Measurements from ENCODE around the gene TMEM114.
"Not testable (repeated sequence)": the region's sequence is repeated elsewhere in the genome, so short reads cannot be mapped to it uniquely, and the experiment has no call there.

TMEM114 gene

DNA sequence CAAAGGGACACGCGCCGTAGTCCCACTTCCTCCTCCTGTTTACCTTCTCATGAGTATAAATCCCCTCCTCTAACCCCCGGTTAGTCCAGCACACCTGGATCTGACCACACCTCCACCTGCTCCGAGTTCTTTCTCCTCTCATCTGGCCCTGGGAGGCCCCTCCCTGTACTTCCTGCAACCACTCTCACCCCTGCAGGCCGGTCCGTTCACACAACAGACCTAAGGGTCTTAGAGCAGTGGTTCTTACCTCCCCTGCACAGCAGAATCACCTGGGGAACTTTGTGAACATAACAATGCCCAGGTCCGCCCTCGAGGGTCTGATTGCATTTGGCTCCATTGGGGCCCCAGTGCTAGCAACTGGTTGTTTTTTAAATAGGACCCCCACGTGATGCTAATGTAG is 24.8 kb downstream of the TMEM114 start:
- no peak overlapping the region for H3K9ac ChIP-seq (ENCODE audit: insufficient read length)
- no peak overlapping the region for H3K4me3 ChIP-seq
- H3K9me3 ChIP-seq (ENCODE audit: low read depth, low read length) = no peaks in the 10 kb centered on the region
- no peak for DNase-seq (ENCODE audit: low read depth, low spot score)
- H3K36me3 ChIP-seq (ENCODE audit: insufficient read depth, low read length) = no peaks in the 10 kb centered on the region
- H3K27ac ChIP-seq = no peak overlapping the region
- TF ChIP-seq FOXP2 (optimal IDR thresholded peaks at IDR 0.05; ENCODE audit: control extremely low read depth, extremely low read length, insufficient read depth) (no peak), POLR2AphosphoS5 (IDR thresholded peaks at IDR 0.05; ENCODE audit: borderline replicate concordance, low read depth, low read length) (no peak), EZH2 (IDR thresholded peaks at IDR 0.05) (no peak)

GRCh38 chr16:8564934-8565345 is 25.4 kb downstream of the TMEM114 start:
- H3K27ac ChIP-seq = no peak overlapping the region
- TF ChIP-seq EZH2 (IDR thresholded peaks at IDR 0.05) (no peak), FOXP2 (optimal IDR thresholded peaks at IDR 0.05; ENCODE audit: control extremely low read depth, extremely low read length, insufficient read depth) (no peak), POLR2AphosphoS5 (IDR thresholded peaks at IDR 0.05; ENCODE audit: borderline replicate concordance, low read depth, low read length) (no peak)
- H3K9ac ChIP-seq (ENCODE audit: insufficient read length) = no peak overlapping the region
- H3K9me3 ChIP-seq (ENCODE audit: low read depth, low read length) = no peaks in the 10 kb centered on the region
- H3K36me3 ChIP-seq (ENCODE audit: insufficient read depth, low read length) = no peaks in the 10 kb centered on the region
- H3K4me3 ChIP-seq = no peak overlapping the region
- DNase-seq (ENCODE audit: low read depth, low spot score) = no peak

DNA sequence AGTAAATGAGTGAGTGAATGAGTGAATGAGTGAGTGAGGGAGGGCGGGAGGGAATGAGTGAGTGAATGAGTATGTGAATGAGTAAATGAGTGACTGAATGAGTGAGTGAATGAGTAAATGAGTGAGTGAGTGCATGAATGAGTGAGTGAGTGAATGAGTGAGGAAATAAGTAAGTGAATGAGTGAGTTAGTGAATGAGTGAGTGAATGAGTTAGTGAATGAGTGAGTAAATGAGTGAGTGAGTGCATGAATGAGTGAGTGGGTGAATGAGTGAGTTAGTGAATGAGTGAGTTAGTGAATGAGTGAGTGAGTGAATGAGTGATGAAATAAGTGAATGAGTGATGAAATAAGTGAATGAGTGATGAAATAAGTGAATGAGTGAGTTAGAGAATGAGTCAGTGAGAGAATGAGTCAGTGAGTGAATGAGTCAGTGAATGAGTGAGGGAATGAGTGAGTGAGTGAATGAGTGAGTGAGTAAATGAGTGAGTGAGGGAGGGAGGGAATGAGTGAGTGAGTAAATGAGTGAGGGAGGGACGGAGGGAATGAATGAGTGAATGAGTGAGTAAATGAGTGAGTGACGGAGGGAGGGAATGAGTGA is 26.3 kb downstream of the TMEM114 start:
- H3K9ac ChIP-seq (ENCODE audit: insufficient read length); H3K4me3 ChIP-seq; DNase-seq (ENCODE audit: low read depth, low spot score); H3K9me3 ChIP-seq (ENCODE audit: low read depth, low read length); H3K27ac ChIP-seq; H3K36me3 ChIP-seq (ENCODE audit: insufficient read depth, low read length): not testable (repeated sequence)

DNA sequence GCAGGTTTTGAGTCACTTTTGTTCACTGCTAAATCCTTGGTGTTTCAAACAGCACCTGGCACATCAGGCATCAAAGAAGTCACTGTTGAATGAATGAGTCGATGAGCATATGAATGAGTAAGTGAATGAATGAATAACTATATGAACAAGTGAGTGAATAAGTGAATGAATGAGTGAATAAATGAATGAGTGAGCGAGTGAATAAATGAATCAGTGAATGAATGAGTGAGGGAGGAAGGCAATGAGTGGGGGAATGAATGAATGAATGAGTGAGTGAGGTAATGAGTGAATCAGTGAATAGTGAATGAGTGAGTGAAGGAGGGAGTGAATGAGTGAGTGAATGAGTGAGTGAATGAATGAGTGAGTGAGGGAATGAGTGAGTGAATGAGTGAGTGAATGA is 28.8 kb downstream of the TMEM114 start:
- Histone ChIP-seq H3K36me3 (ENCODE audit: insufficient read depth, low read length) (no peaks in the 10 kb centered on the region), H3K9ac (ENCODE audit: insufficient read length) (no peak overlapping the region), H3K9me3 (ENCODE audit: low read depth, low read length) (no peaks in the 10 kb centered on the region), H3K4me3 (no peak overlapping the region), H3K27ac (no peak overlapping the region)
- TF ChIP-seq FOXP2 (optimal IDR thresholded peaks at IDR 0.05; ENCODE audit: control extremely low read depth, extremely low read length, insufficient read depth) (no peak), EZH2 (IDR thresholded peaks at IDR 0.05) (no peak)
- no peak for DNase-seq (ENCODE audit: low read depth, low spot score)

DNA sequence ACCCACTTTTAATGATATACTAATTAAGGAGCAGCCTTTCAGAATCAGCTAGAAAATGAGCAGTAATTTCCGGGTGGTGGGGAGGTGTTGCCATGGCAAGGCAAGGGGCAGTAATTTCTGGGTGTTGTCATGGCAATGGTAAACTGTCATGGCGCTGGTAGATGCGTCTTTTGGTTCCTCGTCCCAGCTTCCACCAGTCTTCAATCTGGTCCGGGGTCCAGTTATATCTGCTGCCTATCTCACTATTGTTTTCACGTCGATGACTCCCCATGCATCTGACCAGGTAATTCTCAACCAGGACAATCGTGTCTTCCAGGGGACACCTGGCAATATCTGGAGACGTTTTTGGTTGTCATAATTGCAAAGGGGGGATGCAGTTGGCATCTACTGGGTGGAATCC is 34.9 kb downstream of the TMEM114 start:
- TF ChIP-seq POLR2AphosphoS5 (IDR thresholded peaks at IDR 0.05; ENCODE audit: borderline replicate concordance, low read depth, low read length) = no peak
- no peak for TF ChIP-seq FOXP2 (optimal IDR thresholded peaks at IDR 0.05; ENCODE audit: control extremely low read depth, extremely low read length, insufficient read depth)
- no peak for TF ChIP-seq EZH2 (IDR thresholded peaks at IDR 0.05)
- no peak overlapping the region for H3K4me3 ChIP-seq
- no peak for DNase-seq (ENCODE audit: low read depth, low spot score)
- H3K36me3 ChIP-seq (ENCODE audit: insufficient read depth, low read length) = no peaks in the 10 kb centered on the region
- H3K9me3 ChIP-seq (ENCODE audit: low read depth, low read length) = no peaks in the 10 kb centered on the region
- H3K9ac ChIP-seq (ENCODE audit: insufficient read length) = no peak overlapping the region
- no peak overlapping the region for H3K27ac ChIP-seq

- H3K4me3 ChIP-seq = no peak overlapping the region
- DNase-seq (ENCODE audit: low read depth, low spot score) = no peak
- H3K9me3 ChIP-seq (ENCODE audit: low read depth, low read length) = no peaks in the 10 kb centered on the region
- no peak for TF ChIP-seq FOXP2 (optimal IDR thresholded peaks at IDR 0.05; ENCODE audit: control extremely low read depth, extremely low read length, insufficient read depth)
- TF ChIP-seq POLR2AphosphoS5 (IDR thresholded peaks at IDR 0.05; ENCODE audit: borderline replicate concordance, low read depth, low read length) = no peak
- no peak for TF ChIP-seq EZH2 (IDR thresholded peaks at IDR 0.05)
- no peak overlapping the region for H3K27ac ChIP-seq
- H3K36me3 ChIP-seq (ENCODE audit: insufficient read depth, low read length) = no peaks in the 10 kb centered on the region
- no peak overlapping the region for H3K9ac ChIP-seq (ENCODE audit: insufficient read length)
Observed at GRCh38 chr16:8554881-8555280, 35.4 kb downstream of the TMEM114 start.

DNA sequence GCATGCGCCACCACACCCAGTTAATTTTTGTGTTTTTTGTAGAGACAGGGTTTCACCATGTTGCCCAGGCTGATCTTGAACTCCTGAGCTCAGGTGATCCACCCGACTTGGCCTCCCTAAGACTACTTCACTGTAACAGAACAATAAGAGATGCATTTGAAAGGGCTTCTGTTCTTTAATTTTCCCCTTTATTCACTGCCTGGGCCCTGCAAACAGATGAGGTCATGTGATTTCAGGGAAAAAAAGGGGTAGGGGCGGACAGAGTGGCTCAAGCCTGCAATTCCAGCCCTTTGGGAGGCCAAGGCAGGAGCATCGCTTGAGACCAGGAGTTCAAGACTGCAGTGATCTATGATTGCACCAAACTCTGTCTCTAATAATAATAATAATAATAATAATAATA is 36.3 kb downstream of the TMEM114 start:
- Histone ChIP-seq H3K4me3 (no peak overlapping the region), H3K9me3 (ENCODE audit: low read depth, low read length) (no peaks in the 10 kb centered on the region), H3K27ac (no peak overlapping the region), H3K9ac (ENCODE audit: insufficient read length) (no peak overlapping the region), H3K36me3 (ENCODE audit: insufficient read depth, low read length) (no peaks in the 10 kb centered on the region)
- no peak for DNase-seq (ENCODE audit: low read depth, low spot score)
- TF ChIP-seq POLR2AphosphoS5 (IDR thresholded peaks at IDR 0.05; ENCODE audit: borderline replicate concordance, low read depth, low read length) = no peak
- no peak for TF ChIP-seq FOXP2 (optimal IDR thresholded peaks at IDR 0.05; ENCODE audit: control extremely low read depth, extremely low read length, insufficient read depth)
- no peak for TF ChIP-seq EZH2 (IDR thresholded peaks at IDR 0.05)

- no peak for TF ChIP-seq FOXP2 (optimal IDR thresholded peaks at IDR 0.05; ENCODE audit: control extremely low read depth, extremely low read length, insufficient read depth)
- TF ChIP-seq POLR2AphosphoS5 (IDR thresholded peaks at IDR 0.05; ENCODE audit: borderline replicate concordance, low read depth, low read length) = no peak
- no peak for TF ChIP-seq EZH2 (IDR thresholded peaks at IDR 0.05)
- Histone ChIP-seq H3K9me3 (ENCODE audit: low read depth, low read length) (no peaks in the 10 kb centered on the region), H3K27ac (no peak overlapping the region), H3K4me3 (no peak overlapping the region), H3K36me3 (ENCODE audit: insufficient read depth, low read length) (no peaks in the 10 kb centered on the region), H3K9ac (ENCODE audit: insufficient read length) (no peak overlapping the region)
- DNase-seq (ENCODE audit: low read depth, low spot score) = no peak
Observed at GRCh38 chr16:8552487-8553221, 37.7 kb downstream of the TMEM114 start.
